HG02943 (cell line): Measurements from ENCODE around the gene DIAPH1.
A peak's percentile ranks its signal among the peaks of the same experiment; 100 is the strongest.

ENCODE experiments used
- ATAC-seq: cut with Tn5 transposase; IDR thresholded peaks from one replicate; pipeline ENCODE4 v1.9.1; 2021; ENCODE audit warnings: mild to moderate bottlenecking, low read depth, moderate library complexity; ENCODE audit not compliant: unreplicated experiment

DIAPH1 gene

DNA sequence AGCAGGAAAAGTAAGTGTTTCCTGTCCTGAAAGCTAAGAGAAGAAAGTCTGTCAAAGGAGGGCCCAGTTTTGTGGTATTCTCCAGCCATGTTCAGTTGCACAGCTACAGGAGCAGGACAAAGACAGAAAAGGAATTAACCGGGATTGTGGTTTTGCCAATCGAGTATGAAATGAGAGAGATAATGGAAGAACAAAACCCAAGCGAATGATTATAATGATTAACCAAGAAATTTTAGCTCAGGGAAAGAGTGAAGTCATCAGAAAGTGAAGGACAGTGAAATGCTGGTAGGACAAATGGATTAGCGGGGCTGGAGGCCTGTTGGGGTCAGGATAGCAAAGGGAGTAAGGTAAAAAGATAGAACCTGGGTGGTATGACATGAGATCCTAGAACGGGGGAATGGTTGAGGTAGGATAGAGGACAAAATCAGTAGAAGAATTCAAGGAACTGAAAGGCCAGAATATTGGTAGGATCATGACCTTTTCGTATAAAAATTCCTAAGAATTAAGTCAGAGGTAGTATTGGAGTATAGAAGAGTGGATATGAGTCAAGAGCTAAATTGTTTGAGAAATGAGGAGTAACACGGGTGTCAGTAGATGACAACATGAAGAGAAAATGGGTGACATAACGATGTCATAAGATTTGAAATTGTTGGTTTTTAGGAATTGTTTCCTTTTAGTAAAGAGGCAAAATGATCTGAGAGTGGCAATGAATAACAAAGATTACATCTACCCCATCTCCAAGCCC is 52.8 kb downstream of the DIAPH1 start:
- no peak for ATAC-seq

GRCh38 chr5:141564216-141564692 is 54.5 kb downstream of the DIAPH1 start:
- ATAC-seq: peak; percentile 99

DNA sequence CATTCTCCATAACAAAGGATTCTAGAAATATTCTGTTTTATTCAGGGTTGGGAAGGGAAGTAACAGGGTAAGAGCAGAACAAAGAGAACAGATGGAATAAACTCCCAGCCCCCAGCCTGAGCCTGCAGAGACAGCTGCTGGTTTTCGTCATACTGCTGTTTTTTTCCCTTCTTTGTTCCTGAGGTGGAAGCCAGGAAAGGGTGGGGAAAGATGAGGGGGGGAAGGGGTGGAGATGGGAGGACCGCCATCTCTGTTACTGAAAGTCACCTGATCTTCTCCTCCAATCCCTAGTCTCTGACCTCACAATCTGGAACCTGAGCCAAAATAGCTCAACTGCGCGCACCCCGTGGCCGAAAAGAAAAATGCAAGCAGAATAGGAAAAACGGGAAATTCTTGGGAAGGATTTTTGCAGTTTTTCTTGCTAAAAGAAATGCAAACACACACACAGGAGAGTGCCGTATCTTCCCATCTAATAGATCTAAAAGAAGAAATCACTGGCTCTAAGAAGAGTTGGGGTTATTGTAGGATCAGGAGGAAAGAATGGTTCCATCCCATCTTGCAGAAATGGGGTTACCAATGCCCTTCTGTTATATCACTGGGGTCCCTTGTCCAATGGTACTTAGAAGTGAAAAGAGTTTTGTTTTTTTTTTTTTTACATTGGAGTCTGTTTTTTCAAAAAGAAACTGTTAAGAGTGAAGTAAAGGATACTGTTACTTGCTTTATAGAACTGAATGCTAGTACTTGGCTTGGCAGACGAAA is 57.9 kb downstream of the DIAPH1 start:
- no peak for ATAC-seq

- ATAC-seq: no peak
Measured at GRCh38 chr5:141560151-141560550, 58.6 kb downstream of the DIAPH1 start.

- ATAC-seq: no peak
Measured at GRCh38 chr5:141559461-141559860, 59.3 kb downstream of the DIAPH1 start.

GRCh38 chr5:141558150-141558549 is 60.6 kb downstream of the DIAPH1 start:
- ATAC-seq: no peak

DNA sequence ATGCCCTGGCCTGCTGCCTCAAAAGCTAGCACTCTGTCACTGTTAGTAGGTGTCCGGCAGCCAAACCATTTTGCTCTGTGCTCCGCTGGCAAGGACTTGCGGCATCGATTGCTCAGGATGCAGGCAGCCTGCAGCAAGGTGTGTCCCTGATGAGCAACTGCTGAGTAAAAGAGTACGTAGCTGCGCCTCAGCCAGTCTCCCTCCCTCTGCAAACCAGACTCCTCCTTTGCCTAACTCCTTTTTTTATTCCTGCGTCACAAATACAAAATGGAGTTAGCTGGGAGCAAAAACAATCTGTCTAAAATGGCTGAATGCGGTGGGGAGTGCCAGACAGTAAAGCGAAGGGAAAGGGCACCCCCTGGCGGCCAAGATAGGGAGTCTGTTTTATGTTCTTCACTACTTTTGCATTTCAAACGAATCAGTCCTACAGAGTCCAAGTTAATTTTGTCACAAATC is 61.1 kb downstream of the DIAPH1 start:
- ATAC-seq: no peak

- no peak for ATAC-seq
Measured at GRCh38 chr5:141547921-141548320, 70.9 kb downstream of the DIAPH1 start.

DNA sequence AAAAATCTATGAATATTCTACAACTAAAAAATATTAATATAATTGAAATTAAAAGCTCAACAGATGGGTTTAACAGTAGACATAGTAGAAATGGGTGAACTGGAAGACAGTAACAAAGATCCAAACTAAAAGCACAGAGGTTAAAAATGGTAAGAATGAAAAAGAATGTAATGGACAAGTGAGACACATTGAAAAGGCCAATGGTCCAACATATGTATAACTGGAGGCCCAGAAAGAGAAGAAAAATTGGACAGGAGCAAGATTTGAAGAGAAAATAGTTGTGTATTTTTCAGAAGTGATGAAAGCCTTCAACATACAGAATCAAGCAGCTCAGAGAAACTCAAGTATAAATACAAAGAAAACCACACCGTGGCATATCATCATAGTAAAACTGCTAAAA is 71.3 kb downstream of the DIAPH1 start:
- ATAC-seq: no peak

DNA sequence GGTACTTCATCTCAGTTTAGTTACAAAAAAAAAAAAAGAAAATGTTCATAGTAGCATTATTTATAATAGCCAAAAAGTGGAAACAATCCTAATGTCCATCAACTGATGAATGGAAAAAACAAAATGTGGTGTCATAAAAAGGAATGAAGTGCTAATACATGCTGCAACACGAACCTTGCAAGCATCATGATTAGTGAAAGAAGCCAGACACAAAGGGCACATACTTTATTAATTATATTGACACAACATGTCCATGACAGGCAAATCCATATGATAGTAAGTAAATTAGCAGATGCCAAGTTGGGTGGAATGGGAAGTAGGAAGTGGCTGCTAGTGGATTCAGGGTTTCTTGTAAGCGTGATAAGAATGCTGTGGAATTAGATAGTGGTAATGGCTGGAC is 75.7 kb downstream of the DIAPH1 start:
- no peak for ATAC-seq

GRCh38 chr5:141534492-141535213 is 84.1 kb downstream of the DIAPH1 start:
- no peak for ATAC-seq

DNA sequence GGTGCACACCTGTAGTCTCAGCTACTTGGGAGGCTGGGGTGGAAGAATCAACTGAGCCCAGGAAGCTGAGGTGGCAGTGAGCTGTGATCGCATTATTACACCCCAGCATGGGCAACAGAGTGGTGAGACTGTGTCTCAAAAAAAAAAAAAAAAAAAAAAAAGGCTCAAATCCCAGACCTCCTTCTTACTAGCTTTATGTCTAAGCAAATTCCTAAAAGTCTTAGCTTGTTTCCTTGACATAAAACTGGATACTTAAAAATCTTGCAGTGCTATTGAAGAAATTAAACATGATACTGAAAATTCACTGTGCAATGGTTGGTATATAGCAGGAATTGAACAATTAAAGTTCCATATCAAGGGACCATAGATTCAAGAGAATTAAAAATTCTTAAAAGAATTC is 84.9 kb downstream of the DIAPH1 start:
- ATAC-seq: no peak

GRCh38 chr5:141532726-141533125 is 86.1 kb downstream of the DIAPH1 start:
- no peak for ATAC-seq

DNA sequence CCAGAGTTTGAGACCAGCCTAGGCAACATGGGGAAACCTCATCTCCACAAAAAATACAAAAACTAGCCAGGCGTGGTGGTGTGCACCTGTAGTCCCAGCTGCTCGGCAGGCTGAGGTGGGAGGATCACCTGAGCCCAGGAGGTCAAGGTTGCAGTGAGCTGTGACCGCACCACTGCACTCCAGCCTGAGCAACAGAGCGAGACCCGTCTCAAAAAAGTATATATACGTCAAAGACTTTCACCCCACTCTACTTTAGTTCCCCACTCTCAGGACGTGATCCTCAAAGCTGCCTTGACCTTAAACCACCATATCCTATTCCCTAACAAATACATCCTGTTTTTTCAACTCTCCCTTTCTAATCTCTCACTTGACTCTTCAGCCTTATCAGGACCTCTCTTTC is 88.9 kb downstream of the DIAPH1 start:
- ATAC-seq: no peak

DNA sequence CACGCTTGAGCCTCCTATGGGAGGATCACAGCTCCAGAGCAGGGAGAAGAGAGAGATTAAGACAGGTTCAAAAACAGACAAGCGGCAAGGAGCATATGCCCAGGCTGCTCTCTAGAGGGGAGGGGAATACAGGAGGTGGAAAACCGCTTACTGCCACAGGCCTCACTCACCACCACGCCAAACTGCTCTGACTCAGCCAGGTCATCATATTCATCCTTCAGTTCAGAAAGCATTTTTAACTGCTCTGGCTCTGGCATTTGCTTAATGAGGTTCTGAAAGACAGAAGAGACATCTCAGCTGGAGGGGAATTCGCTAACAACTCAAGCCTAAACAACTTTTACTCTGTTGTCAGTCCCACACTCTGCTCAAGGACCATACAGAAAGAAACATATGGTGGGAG is 89.8 kb downstream of the DIAPH1 start:
- no peak for ATAC-seq

- no peak for ATAC-seq
Measured at GRCh38 chr5:141528291-141528984, 90.4 kb downstream of the DIAPH1 start.

- ATAC-seq: no peak
Measured at GRCh38 chr5:141527426-141527825, 91.4 kb downstream of the DIAPH1 start.

GRCh38 chr5:141525653-141526052 is 93.1 kb downstream of the DIAPH1 start:
- ATAC-seq: no peak

DNA sequence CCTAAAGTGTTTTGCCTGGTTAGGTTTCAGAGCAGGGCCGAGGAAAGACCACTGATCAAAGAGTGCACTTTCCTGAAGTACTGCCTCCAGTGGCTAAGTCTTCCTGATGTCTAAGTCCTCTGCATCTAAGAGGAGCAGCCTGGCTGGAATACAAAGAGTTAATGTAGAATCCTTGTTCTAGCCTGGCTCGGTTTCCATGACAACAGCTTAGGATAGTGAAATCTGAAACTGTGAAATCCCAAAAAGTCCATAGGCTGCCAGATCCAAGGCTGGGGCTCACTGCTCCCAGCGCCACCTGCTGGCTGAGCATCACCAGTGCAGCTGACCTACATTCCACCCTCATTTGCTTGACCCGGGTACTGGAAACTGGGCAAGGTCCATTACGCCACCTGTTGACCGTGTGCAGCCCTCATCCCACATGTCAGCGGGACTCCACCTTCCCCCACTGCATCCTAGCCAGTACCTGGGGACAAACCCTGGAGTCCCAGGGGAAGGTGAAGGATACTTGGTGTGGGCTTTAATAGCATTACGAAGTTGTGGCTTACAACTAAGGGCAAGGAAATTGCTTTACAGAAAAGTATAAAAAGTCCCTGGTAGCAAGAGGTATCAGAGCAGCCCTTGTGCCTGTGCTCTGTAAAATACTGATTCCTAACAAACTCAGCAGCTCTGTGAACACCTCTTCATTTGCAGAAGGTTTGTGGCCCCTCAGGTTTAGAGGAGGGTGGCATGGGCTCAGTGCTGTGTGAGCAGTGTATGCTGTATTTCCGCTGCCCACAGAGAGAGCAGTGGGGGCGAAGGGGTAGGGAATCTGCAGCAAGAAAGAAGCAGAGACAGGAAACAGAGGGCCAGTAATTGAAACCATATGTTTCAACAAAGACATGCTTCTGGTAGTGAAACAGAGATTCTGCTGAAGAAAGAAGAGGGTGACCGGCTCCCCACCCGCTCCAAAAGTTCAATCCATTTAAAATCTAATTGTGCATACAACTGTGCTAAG is 93.9 kb downstream of the DIAPH1 start:
- ATAC-seq: peak; percentile 82
